Muscle of leg (tissue), 11 donors: Measurements from ENCODE around the gene GDI2. TPM values are rescaled to one million over a fixed set of nuclear protein-coding genes. Genes with fewer than 3 reads are reported as not detected.

Experiments
- DNase-seq: peaks from one replicate; pipeline ENCODE4 v3.0.0; 2013
- H3K27ac ChIP-seq: one replicate; pipeline ENCODE4 v1.5.1; 2013; ENCODE audit warnings: mild to moderate bottlenecking, low read length, control low read depth
- H3K27me3 ChIP-seq: one replicate; pipeline ENCODE4 v1.6.1; 2013; ENCODE audit warnings: low read length; ENCODE audit not compliant: control insufficient read depth, insufficient read depth
- H3K36me3 ChIP-seq: one replicate; pipeline ENCODE4 v1.6.1; 2013; ENCODE audit warnings: low read length; ENCODE audit not compliant: control insufficient read depth, insufficient read depth
- H3K4me1 ChIP-seq: one replicate; pipeline ENCODE4 v1.6.1; 2013; ENCODE audit warnings: low read length; ENCODE audit not compliant: control insufficient read depth, insufficient read depth
- H3K4me3 ChIP-seq: one replicate; pipeline ENCODE4 v1.5.1; 2013; ENCODE audit warnings: low read length, control low read depth
- H3K9me3 ChIP-seq: replicated peaks from 2 replicates; pipeline ENCODE4 v1.6.1; 2013; ENCODE audit warnings: low read depth, low read length; ENCODE audit not compliant: control insufficient read depth
- WGBS: methylation state at CpG from one replicate; pipeline ENCODE4 v1.1.5; 2013; ENCODE audit warnings: missing lambda C conversion rate; ENCODE audit not compliant: insufficient coverage; 5-methylcytosine and 5-hydroxymethylcytosine counted together
- polyA plus RNA-seq, 8 donors: library from polyadenylated mRNA; unstranded; fragments of 120-200 nt; gene quantifications; one replicate each; pipeline versions ENCODE4 v1.2.1 to v1.2.3, GENCODE V29; 2013; ENCODE audit warnings: inconsistent platforms in 1 of 8, low replicate concordance in 1 of 8; ENCODE audit not compliant: insufficient read length in 8 of 8, insufficient read depth in 1 of 8
- total RNA-seq: library from RNA; stranded (reverse); fragments of 120-200 nt; gene quantifications from one replicate; pipeline ENCODE4 v1.2.4, GENCODE V29; 2013

Gene GDI2
- total and polyA plus RNA-seq, 9 donors: 216 to 281 (median 239) TPM

- DNase-seq: no peak
- no peaks in the 10 kb centered on the region for H3K27me3 ChIP-seq
- H3K4me1 ChIP-seq: no peaks in the 10 kb centered on the region
- no peaks in the 10 kb centered on the region for H3K9me3 ChIP-seq
- no CpG with 5 or more reads among the region's 6 CpGs for WGBS
- no peak overlapping the region for H3K4me3 ChIP-seq
- peaks cover 31% of the 10 kb centered on the region for H3K36me3 ChIP-seq
- H3K27ac ChIP-seq: no peak overlapping the region
Observed at GRCh38 chr10:5751601-5752253, 61.5 kb downstream of the GDI2 start.

- DNase-seq: no peak
Observed at GRCh38 chr10:5748394-5748803, 64.8 kb downstream of the GDI2 start.

GRCh38 chr10:5746197-5746596 lies 67.0 kb downstream of the GDI2 start:
- Histone ChIP-seq H3K36me3 (peaks cover 52% of the 10 kb centered on the region), H3K27ac (no peak overlapping the region), H3K4me3 (no peak overlapping the region), H3K4me1 (no peaks in the 10 kb centered on the region), H3K9me3 (no peaks in the 10 kb centered on the region), H3K27me3 (no peaks in the 10 kb centered on the region)
- 86% methylated on average over 3 of the region's 4 CpGs for WGBS
- DNase-seq: no peak

More at GRCh38 chr10:5748394-5748803, 64.8 kb downstream of the GDI2 start:
- Histone ChIP-seq H3K27ac (no peak overlapping the region), H3K9me3 (no peaks in the 10 kb centered on the region), H3K4me1 (no peaks in the 10 kb centered on the region), H3K36me3 (peaks cover 45% of the 10 kb centered on the region), H3K27me3 (no peaks in the 10 kb centered on the region), H3K4me3 (no peak overlapping the region)
- 80% methylated on average over 1 of the region's 4 CpGs for WGBS

GRCh38 chr10:5744849-5745248 lies 68.4 kb downstream of the GDI2 start:
- Histone ChIP-seq H3K4me1 (no peaks in the 10 kb centered on the region), H3K36me3 (peaks cover 60% of the 10 kb centered on the region), H3K9me3 (no peaks in the 10 kb centered on the region), H3K27ac (no peak overlapping the region), H3K4me3 (no peak overlapping the region), H3K27me3 (no peaks in the 10 kb centered on the region)
- WGBS: 93% methylated on average over 2 of the region's 5 CpGs
- no peak for DNase-seq

- Histone ChIP-seq H3K27me3 (no peaks in the 10 kb centered on the region), H3K4me3 (no peak overlapping the region), H3K9me3 (no peaks in the 10 kb centered on the region), H3K27ac (no peak overlapping the region), H3K4me1 (no peaks in the 10 kb centered on the region), H3K36me3 (peaks cover 57% of the 10 kb centered on the region)
- DNase-seq: no peak
- WGBS: no CpG with 5 or more reads among the region's 5 CpGs
Observed at GRCh38 chr10:5743736-5744135, 69.5 kb downstream of the GDI2 start.

GRCh38 chr10:5742116-5742515 lies 71.1 kb downstream of the GDI2 start:
- Histone ChIP-seq H3K4me1 (no peaks in the 10 kb centered on the region), H3K36me3 (peaks cover 41% of the 10 kb centered on the region), H3K9me3 (no peaks in the 10 kb centered on the region), H3K4me3 (no peak overlapping the region), H3K27ac (no peak overlapping the region), H3K27me3 (no peaks in the 10 kb centered on the region)
- no peak for DNase-seq
- whole genome bisulfite sequencing: 93% methylated on average over 2 of the region's 6 CpGs

- DNase-seq: no peak
- no peaks in the 10 kb centered on the region for H3K27me3 ChIP-seq
- peaks cover 32% of the 10 kb centered on the region for H3K36me3 ChIP-seq
- H3K4me1 ChIP-seq: no peaks in the 10 kb centered on the region
- H3K4me3 ChIP-seq: no peak overlapping the region
- no peaks in the 10 kb centered on the region for H3K9me3 ChIP-seq
- WGBS: no CpG with 5 or more reads among the region's 1 CpG
- H3K27ac ChIP-seq: no peak overlapping the region
Observed at GRCh38 chr10:5741276-5741675, 72.0 kb downstream of the GDI2 start.

GRCh38 chr10:5738427-5738826 lies 74.8 kb downstream of the GDI2 start:
- H3K4me1 ChIP-seq: no peaks in the 10 kb centered on the region
- no peak overlapping the region for H3K27ac ChIP-seq
- no peaks in the 10 kb centered on the region for H3K9me3 ChIP-seq
- no peak overlapping the region for H3K4me3 ChIP-seq
- H3K36me3 ChIP-seq: peaks cover 21% of the 10 kb centered on the region
- no peaks in the 10 kb centered on the region for H3K27me3 ChIP-seq
- WGBS: no CpG with 5 or more reads among the region's 2 CpGs
- no peak for DNase-seq

GRCh38 chr10:5737352-5737751 lies 75.9 kb downstream of the GDI2 start:
- WGBS: 44% methylated on average over 3 of the region's 5 CpGs
- H3K36me3 ChIP-seq: peaks cover 18% of the 10 kb centered on the region

GRCh38 chr10:5736591-5736990 lies 76.6 kb downstream of the GDI2 start:
- peaks cover 20% of the 10 kb centered on the region for H3K36me3 ChIP-seq
- no CpG with 5 or more reads among the region's 1 CpG for WGBS

More at GRCh38 chr10:5737352-5737751, 75.9 kb downstream of the GDI2 start:
- H3K4me3 ChIP-seq: no peak overlapping the region
- no peaks in the 10 kb centered on the region for H3K27me3 ChIP-seq
- no peaks in the 10 kb centered on the region for H3K4me1 ChIP-seq
- no peaks in the 10 kb centered on the region for H3K9me3 ChIP-seq
- no peak overlapping the region for H3K27ac ChIP-seq
- DNase-seq: no peak

GRCh38 chr10:5735119-5735518 lies 78.1 kb downstream of the GDI2 start:
- no peak overlapping the region for H3K27ac ChIP-seq
- no peaks in the 10 kb centered on the region for H3K27me3 ChIP-seq
- no peaks in the 10 kb centered on the region for H3K9me3 ChIP-seq
- peaks cover 24% of the 10 kb centered on the region for H3K36me3 ChIP-seq
- no peaks in the 10 kb centered on the region for H3K4me1 ChIP-seq
- no peak overlapping the region for H3K4me3 ChIP-seq
- WGBS: no CpG with 5 or more reads among the region's 1 CpG
- no peak for DNase-seq

More at GRCh38 chr10:5736591-5736990, 76.6 kb downstream of the GDI2 start:
- Histone ChIP-seq H3K4me3 (no peak overlapping the region), H3K9me3 (no peaks in the 10 kb centered on the region), H3K27ac (no peak overlapping the region), H3K4me1 (no peaks in the 10 kb centered on the region), H3K27me3 (no peaks in the 10 kb centered on the region)
- DNase-seq: no peak
